ENCODE results near the gene HIC2.
"Not testable (repeated sequence)": the region's sequence is repeated elsewhere in the genome, so short reads cannot be mapped to it uniquely, and the experiment has no call there.

HIC2 gene

DNA sequence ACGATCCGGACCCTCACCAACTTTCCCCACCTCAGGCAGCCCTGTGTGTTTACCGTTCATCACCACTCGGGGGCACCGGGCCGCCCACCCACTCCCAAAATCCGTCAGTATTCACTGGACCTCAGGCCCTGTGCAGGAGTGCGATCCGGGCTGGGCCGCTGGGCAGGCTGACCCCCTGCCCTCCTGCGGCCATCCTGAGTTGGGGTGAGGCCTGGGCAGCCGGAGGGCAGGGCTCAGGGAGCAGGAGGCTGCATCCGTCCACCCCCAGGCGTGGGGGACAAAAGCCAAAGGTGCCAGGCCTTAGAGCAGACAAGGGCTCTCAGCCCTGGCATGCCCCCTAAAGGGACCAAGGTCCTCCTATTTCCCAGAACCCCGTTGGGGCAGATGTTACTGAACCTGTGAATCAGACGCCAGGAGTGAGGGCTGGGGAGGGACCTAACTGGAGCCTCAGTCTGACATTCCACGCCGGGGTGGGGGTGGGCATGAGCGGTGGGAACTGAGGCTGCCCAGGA is 33.2 kb downstream of the HIC2 start:
- DNase-seq (ENCODE audit: low read depth in 1 of 2, low spot score in 1 of 2) = no peak
- H3K4me3 ChIP-seq (replicated peaks; ENCODE audit: insufficient read depth, low read length) = no peak overlapping the region
- no peaks in the 10 kb centered on the region for H3K27me3 ChIP-seq (ENCODE audit: insufficient read depth, poor library complexity, severe bottlenecking)
- TF ChIP-seq SPI1 (IDR thresholded peaks at IDR 0.05; ENCODE audit: borderline replicate concordance, low read depth) (no peak), REST (IDR thresholded peaks at IDR 0.05; ENCODE audit: insufficient replicate concordance, low read depth) (no peak), GABPA (IDR thresholded peaks at IDR 0.05; ENCODE audit: low read depth) (no peak), POLR2AphosphoS5 (IDR thresholded peaks at IDR 0.05; ENCODE audit: low read depth) (no peak)
- TF ChIP-seq, protein P1, sequence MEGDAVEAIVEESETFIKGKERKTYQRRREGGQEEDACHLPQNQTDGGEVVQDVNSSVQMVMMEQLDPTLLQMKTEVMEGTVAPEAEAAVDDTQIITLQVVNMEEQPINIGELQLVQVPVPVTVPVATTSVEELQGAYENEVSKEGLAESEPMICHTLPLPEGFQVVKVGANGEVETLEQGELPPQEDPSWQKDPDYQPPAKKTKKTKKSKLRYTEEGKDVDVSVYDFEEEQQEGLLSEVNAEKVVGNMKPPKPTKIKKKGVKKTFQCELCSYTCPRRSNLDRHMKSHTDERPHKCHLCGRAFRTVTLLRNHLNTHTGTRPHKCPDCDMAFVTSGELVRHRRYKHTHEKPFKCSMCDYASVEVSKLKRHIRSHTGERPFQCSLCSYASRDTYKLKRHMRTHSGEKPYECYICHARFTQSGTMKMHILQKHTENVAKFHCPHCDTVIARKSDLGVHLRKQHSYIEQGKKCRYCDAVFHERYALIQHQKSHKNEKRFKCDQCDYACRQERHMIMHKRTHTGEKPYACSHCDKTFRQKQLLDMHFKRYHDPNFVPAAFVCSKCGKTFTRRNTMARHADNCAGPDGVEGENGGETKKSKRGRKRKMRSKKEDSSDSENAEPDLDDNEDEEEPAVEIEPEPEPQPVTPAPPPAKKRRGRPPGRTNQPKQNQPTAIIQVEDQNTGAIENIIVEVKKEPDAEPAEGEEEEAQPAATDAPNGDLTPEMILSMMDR (IDR thresholded peaks at IDR 0.05; ENCODE audit: insufficient read depth, low read length) = no peak
- no peak overlapping the region for H3K27ac ChIP-seq (replicated peaks)

DNA sequence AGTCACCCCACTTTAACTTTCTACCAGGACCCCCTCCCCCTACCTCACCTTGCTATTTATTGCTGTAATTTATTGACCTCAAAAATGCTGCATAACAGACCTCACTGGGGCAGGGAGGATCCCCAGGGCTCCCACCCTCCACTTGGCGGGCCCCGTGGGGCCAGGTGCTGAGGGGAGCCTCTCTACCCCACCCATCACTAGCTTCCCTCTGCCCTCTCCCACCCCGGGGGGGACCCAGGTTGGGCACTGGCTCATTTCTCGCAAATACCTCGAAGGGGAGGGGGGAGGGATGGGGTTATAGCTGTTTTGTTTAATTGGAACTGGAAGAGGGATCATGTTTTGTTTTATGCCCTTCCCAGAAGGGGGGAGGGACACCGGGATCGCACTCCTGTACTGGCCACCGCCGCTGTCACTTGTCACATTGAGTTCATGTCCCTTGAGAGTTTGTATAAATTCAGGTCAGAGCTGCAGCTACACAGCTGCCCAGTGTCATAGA is 33.7 kb downstream of the HIC2 start:
- peak in 1 of 2 experiments; percentile 0 for DNase-seq (ENCODE audit: low read depth in 1 of 2, low spot score in 1 of 2)
- H3K27me3 ChIP-seq (ENCODE audit: insufficient read depth, poor library complexity, severe bottlenecking) = no peaks in the 10 kb centered on the region
- H3K27ac ChIP-seq (replicated peaks) = no peak overlapping the region
- TF ChIP-seq, protein P1 (IDR thresholded peaks at IDR 0.05; ENCODE audit: insufficient read depth, low read length) = no peak
- H3K4me3 ChIP-seq (replicated peaks; ENCODE audit: insufficient read depth, low read length) = no peak overlapping the region

DNA sequence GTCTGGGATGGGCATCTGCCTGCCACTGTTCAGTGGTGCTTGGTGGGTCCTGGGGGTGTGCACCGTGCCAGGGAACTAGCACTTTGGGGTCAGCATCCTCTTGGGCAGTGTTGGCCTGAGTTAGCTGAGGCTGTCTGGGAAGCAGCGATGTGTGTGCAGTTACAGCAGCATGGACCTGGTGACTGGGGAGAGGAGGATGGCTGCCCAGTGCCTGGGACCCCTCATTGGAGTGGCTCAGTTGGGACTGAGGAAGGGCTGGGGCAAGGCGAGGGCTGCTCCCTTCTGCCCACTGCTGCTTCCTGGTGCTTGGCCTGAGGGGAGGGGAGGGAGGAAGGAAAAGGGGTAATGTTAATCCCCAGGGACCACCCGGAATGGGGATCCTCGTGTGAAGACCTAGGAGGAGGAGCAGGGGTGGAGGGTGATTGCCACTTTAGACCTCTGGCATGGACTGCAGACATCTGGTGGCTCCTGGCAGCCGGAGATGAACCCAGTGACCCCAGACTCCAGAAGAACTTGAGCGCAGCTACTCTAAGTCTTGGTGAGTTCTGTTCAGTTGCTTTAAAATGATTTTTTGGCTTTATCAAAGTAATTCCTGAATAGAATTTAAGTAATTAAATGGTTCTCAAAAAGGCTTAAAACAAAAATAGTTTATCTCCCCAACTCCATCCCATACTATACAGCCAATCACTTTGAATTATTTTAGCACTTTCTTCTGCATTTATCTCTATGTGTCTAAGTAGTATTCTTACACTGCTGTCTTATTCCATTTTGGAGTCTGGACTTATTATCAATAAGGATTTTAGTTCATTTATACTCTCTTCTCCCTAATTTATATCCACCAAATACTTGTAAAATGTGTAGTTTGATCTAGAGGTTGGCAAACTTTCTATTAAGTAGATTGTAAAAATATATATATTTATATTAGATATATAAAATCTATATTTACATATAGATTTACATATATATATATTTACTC is 34.7 kb downstream of the HIC2 start:
- no peaks in the 10 kb centered on the region for H3K27me3 ChIP-seq (ENCODE audit: insufficient read depth, poor library complexity, severe bottlenecking)
- DNase-seq (ENCODE audit: low read depth in 1 of 2, low spot score in 1 of 2) = peak in 1 of 2 experiments; percentile 0
- TF ChIP-seq POLR2AphosphoS5 (IDR thresholded peaks at IDR 0.05; ENCODE audit: low read depth) = no peak
- TF ChIP-seq GABPA (IDR thresholded peaks at IDR 0.05; ENCODE audit: low read depth) = no peak
- TF ChIP-seq SPI1 (IDR thresholded peaks at IDR 0.05; ENCODE audit: borderline replicate concordance, low read depth) = no peak
- TF ChIP-seq, protein P1 (IDR thresholded peaks at IDR 0.05; ENCODE audit: insufficient read depth, low read length) = no peak
- no peak for TF ChIP-seq REST (IDR thresholded peaks at IDR 0.05; ENCODE audit: insufficient replicate concordance, low read depth)
- no peak overlapping the region for H3K27ac ChIP-seq (replicated peaks)
- H3K4me3 ChIP-seq (replicated peaks; ENCODE audit: insufficient read depth, low read length) = no peak overlapping the region

GRCh38 chr22:21452666-21453065 is 35.5 kb downstream of the HIC2 start:
- H3K27ac ChIP-seq (replicated peaks); H3K4me3 ChIP-seq (replicated peaks; ENCODE audit: insufficient read depth, low read length); DNase-seq (ENCODE audit: low read depth in 1 of 2, low spot score in 1 of 2): not testable (repeated sequence)

DNA sequence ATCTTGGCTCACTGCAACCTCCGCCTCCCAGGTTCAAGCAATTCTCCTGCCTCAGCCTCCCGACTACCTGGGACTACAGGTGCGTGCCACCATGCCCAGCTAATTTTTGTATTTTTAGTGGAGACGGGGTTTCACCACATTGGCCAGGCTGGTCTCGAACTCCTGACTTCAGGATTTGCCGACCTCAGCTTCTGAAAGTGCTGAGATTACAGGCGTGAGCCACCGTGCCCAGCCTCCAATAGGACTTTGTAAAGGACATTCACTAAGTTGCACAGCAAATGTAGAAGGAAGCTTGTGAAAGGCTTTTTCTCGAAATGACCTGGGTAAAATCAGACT is 37.8 kb downstream of the HIC2 start:
- H3K4me3 ChIP-seq (replicated peaks; ENCODE audit: insufficient read depth, low read length); DNase-seq (ENCODE audit: low read depth in 1 of 2, low spot score in 1 of 2); H3K27me3 ChIP-seq (ENCODE audit: insufficient read depth, poor library complexity, severe bottlenecking); H3K27ac ChIP-seq (replicated peaks): not testable (repeated sequence)

More at GRCh38 chr22:21452666-21453065, 35.5 kb downstream of the HIC2 start:
- not testable (repeated sequence) for H3K27me3 ChIP-seq (ENCODE audit: insufficient read depth, poor library complexity, severe bottlenecking)
